ENCODE results near the gene MSL3B.

The MSL3B gene

DNA sequence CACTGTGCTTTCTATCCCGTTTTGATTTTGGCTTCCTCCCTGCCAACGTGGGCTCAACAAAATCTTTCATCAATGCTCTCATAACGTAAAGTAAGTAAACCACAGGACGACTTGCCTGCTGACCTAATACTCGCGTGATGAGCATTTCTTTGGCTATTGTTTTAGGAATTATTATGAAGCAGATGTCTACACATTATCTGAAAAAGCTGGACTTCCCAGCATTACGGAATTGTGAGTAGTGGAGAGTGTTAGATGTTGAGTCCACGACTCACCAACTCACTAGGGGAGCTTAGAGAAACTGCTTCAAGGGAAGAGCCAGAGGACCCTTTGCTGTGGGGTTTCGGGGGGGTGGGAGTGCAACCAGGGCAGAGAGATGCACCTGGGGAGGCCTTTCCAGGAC, 35.8 kb downstream of the MSL3B start:
- peak in 1 of 3 donors; percentile 10 for DNase-seq
- H3K27me3 ChIP-seq: no peaks in the 10 kb centered on the region
- no peaks in the 10 kb centered on the region for H3K36me3 ChIP-seq
- no peak overlapping the region for H3K27ac ChIP-seq
- no peak overlapping the region for H3K4me3 ChIP-seq
- TF ChIP-seq, protein P1, sequence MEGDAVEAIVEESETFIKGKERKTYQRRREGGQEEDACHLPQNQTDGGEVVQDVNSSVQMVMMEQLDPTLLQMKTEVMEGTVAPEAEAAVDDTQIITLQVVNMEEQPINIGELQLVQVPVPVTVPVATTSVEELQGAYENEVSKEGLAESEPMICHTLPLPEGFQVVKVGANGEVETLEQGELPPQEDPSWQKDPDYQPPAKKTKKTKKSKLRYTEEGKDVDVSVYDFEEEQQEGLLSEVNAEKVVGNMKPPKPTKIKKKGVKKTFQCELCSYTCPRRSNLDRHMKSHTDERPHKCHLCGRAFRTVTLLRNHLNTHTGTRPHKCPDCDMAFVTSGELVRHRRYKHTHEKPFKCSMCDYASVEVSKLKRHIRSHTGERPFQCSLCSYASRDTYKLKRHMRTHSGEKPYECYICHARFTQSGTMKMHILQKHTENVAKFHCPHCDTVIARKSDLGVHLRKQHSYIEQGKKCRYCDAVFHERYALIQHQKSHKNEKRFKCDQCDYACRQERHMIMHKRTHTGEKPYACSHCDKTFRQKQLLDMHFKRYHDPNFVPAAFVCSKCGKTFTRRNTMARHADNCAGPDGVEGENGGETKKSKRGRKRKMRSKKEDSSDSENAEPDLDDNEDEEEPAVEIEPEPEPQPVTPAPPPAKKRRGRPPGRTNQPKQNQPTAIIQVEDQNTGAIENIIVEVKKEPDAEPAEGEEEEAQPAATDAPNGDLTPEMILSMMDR (IDR thresholded peaks at IDR 0.05): no peak
- no peak for TF ChIP-seq POLR2A (IDR thresholded peaks at IDR 0.05)
- H3K9me3 ChIP-seq: no peaks in the 10 kb centered on the region
- peaks cover 0 to 5% (median 0%) of the 10 kb centered on the region in 4 donors for H3K4me1 ChIP-seq

DNA sequence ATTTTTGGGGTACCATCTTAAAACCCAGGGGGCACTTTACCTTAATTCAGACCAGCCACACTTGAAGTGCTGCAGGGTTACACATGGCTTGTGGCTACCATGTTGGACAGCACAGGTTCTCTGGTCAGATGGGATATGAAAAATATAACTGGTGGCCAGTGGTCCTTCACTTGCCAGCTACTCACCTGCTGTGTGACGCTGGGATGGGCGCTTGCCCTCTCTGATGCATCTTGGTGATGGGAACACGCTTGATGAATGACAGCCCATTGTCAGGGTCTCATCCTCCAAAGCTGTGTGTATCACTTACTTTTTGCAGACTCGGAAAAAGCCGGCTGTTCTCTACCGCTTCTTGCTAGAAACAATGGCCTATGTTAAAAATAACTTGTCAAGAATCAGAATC, 36.3 kb downstream of the MSL3B start:
- Histone ChIP-seq H3K4me1 (peaks cover 0 to 5% (median 0%) of the 10 kb centered on the region in 4 donors), H3K27ac (no peak overlapping the region), H3K27me3 (no peaks in the 10 kb centered on the region), H3K9me3 (no peaks in the 10 kb centered on the region), H3K4me3 (no peak overlapping the region), H3K36me3 (no peaks in the 10 kb centered on the region)
- TF ChIP-seq POLR2A (IDR thresholded peaks at IDR 0.05): no peak
- TF ChIP-seq, protein P1 (IDR thresholded peaks at IDR 0.05): no peak
- DNase-seq: peak in 2 of 3 donors; percentile 23 to 40

DNA sequence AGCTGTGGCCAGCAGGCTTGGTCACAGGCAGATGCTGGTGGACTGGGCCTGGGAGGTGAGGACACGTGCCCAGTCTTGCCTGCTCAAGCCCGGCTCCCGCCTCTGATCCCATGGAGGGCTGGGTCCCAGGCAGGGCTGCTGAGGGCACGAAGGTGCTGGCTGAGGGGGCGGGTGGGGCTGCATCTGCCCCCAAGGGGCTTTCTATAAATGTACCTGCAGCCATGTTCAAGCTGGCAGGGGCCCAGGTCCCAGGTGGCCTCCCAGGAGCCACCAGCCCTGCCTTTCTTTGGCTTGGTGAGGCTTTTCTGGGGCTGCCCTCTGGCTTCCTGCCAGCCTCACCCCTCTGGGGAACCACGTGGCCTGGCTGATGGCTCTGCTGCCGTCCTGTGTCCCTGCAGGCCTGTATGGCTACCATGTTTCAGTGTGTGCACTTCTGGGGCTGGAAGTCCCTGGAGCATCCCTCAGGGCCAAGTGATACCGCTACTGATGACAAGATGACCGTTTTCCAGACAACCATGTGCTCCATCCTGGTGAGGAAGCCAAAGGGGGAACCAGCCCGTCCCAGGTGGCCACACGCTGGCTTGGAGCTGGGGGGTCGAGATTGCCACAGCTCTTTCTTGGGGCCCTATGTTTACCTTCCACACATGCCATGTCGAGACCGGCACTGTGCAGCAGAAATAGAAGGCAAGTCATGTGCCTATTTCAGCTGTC, 37.0 kb downstream of the MSL3B start:
- Histone ChIP-seq H3K4me1 (peaks cover 0 to 5% (median 0%) of the 10 kb centered on the region in 4 donors), H3K27ac (no peak overlapping the region), H3K9me3 (no peaks in the 10 kb centered on the region), H3K27me3 (no peaks in the 10 kb centered on the region), H3K36me3 (no peaks in the 10 kb centered on the region), H3K4me3 (no peak overlapping the region)
- peak in 2 of 3 donors; percentile 31 to 32 for DNase-seq
- TF ChIP-seq, protein P1 (IDR thresholded peaks at IDR 0.05): no peak
- no peak for TF ChIP-seq POLR2A (IDR thresholded peaks at IDR 0.05)

DNA sequence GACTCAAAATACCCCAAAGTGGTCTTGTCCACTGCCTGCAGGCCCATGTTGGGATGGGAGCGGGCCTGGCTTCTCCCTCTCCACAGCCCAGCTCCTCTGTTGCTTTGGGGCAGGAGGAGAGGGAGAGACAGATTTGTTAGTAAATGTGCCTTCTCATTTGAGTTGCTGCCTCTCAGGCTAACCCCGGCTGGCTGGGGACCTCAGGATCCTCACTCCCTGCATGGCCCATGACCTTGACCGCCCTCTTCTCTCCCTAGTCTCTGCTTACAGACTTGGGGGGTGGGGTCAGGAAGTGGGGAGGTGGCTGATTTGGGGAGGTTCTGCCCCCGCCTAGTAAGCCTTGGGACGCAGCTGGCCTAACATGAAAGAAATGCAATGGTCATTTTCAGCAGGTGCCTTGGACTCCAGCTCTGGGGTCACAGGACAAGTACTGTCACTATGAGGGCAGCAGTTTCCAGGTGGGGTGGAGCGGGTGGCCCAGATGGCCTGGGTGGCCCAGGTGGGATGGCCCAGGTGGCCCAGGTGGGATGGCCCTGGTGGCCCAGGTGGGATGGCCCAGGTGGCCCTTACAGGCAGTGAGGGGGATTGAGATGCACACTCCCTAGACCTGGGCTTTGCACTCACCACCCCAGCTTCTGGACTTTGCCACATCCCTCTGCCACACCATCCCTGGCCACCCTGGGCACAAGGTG, 37.9 kb downstream of the MSL3B start:
- peak in 1 of 3 donors; percentile 32 for DNase-seq
- TF ChIP-seq, protein P1 (IDR thresholded peaks at IDR 0.05): no peak
- no peak for TF ChIP-seq POLR2A (IDR thresholded peaks at IDR 0.05)

DNA sequence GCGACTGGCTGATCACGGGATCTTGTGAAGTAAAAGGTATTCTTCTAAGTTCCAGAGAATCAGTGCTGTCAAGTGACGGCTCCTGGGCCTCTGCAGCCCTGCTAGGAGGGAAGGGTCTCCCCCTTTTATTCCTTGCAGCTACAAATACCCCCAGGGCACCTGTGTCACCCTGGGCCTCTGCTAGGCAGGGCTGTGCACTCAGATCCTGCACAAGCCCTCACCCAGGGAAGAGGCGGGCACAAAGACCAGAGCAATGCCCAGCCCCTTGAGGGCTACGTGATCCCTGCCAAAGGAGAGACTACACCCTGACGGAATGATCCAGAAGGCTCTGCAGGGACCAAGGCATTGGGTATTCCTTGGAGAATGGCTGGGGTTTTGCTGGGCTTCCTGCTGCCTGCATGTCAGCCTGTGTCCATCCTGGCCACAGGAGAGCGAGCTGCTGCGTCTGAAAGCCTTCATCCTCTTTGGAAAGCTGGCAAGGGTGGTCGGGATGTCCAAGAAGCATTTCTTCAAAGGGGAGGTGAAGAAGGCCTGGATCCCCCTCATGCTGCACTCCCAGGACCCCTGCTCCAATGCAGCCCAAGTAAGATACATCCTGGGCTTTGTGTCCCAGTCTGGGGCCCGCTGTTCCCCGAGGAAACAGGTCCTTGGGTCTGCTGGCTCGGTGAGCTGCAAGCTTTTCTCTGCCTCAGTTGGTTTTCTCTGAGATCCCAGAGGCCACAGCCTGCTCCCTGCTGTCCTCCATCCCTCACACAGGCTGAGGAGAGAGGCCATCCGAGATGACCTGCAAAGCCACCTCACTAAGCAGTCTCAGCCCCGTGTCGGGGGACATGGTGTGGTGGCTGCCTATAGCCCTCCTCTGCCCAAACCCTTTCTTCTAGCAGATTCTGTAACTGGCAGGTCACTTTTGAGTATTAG, 38.7 kb downstream of the MSL3B start:
- no peak overlapping the region for H3K4me3 ChIP-seq
- H3K4me1 ChIP-seq: peaks cover 0 to 5% (median 0%) of the 10 kb centered on the region in 4 donors
- no peaks in the 10 kb centered on the region for H3K27me3 ChIP-seq
- H3K36me3 ChIP-seq: no peaks in the 10 kb centered on the region
- DNase-seq: peak in 2 of 3 donors; percentile 22 to 27
- H3K27ac ChIP-seq: no peak overlapping the region
- TF ChIP-seq, protein P1 (IDR thresholded peaks at IDR 0.05): no peak
- TF ChIP-seq POLR2A (IDR thresholded peaks at IDR 0.05): no peak
- H3K9me3 ChIP-seq: no peaks in the 10 kb centered on the region

More for the DNA sequence above, 37.9 kb downstream of the MSL3B start:
- Histone ChIP-seq H3K9me3 (no peaks in the 10 kb centered on the region), H3K36me3 (no peaks in the 10 kb centered on the region), H3K27me3 (no peaks in the 10 kb centered on the region), H3K4me1 (peaks cover 0 to 5% (median 0%) of the 10 kb centered on the region in 4 donors), H3K27ac (no peak overlapping the region), H3K4me3 (no peak overlapping the region)

Data from Peyer's patch (tissue), 4 donors.